Measurements from ENCODE around the gene FGFR2. TPM values are rescaled to one million over a fixed set of nuclear protein-coding genes. Genes with fewer than 3 reads are reported as not detected.
A peak's percentile ranks its signal among the peaks of the same experiment; 100 is the strongest.

FGFR2 gene
- total RNA-seq, 4 donors from 2014 or later: 105 to 222 (median 155) TPM

- Histone ChIP-seq H3K36me3 (no peaks in the 10 kb centered on the region), H3K9me3 (no peaks in the 10 kb centered on the region), H3K4me3 (no peak overlapping the region), H3K27ac (peak overlapping the region; percentile 90), H3K4me1 (peaks cover 51% of the 10 kb centered on the region), H3K27me3 (no peaks in the 10 kb centered on the region)
- TF ChIP-seq POLR2AphosphoS5 (IDR thresholded peaks at IDR 0.05) (no peak), EP300 (IDR thresholded peaks at IDR 0.05) (no peak), POLR2A (IDR thresholded peaks at IDR 0.05) (no peak)
- TF ChIP-seq, protein P1, sequence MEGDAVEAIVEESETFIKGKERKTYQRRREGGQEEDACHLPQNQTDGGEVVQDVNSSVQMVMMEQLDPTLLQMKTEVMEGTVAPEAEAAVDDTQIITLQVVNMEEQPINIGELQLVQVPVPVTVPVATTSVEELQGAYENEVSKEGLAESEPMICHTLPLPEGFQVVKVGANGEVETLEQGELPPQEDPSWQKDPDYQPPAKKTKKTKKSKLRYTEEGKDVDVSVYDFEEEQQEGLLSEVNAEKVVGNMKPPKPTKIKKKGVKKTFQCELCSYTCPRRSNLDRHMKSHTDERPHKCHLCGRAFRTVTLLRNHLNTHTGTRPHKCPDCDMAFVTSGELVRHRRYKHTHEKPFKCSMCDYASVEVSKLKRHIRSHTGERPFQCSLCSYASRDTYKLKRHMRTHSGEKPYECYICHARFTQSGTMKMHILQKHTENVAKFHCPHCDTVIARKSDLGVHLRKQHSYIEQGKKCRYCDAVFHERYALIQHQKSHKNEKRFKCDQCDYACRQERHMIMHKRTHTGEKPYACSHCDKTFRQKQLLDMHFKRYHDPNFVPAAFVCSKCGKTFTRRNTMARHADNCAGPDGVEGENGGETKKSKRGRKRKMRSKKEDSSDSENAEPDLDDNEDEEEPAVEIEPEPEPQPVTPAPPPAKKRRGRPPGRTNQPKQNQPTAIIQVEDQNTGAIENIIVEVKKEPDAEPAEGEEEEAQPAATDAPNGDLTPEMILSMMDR (IDR thresholded peaks at IDR 0.05): no peak
- no peak for DNase-seq (ENCODE audit: low spot score in 2 of 2)
- 49% methylated on average over 8 of the region's 8 CpGs for WGBS
Observed at GRCh38 chr10:121526801-121527221, 71.4 kb downstream of the FGFR2 start.

- no peak for DNase-seq (ENCODE audit: low spot score in 2 of 2)
Observed at GRCh38 chr10:121526135-121526790, 72.0 kb downstream of the FGFR2 start.

GRCh38 chr10:121525251-121526134, 72.8 kb downstream of the FGFR2 start:
- no peaks in the 10 kb centered on the region for H3K36me3 ChIP-seq
- 27% methylated on average over 16 of the region's 16 CpGs for whole genome bisulfite sequencing
- no peaks in the 10 kb centered on the region for H3K9me3 ChIP-seq
- no peak for DNase-seq (ENCODE audit: low spot score in 2 of 2)
- H3K27me3 ChIP-seq: no peaks in the 10 kb centered on the region
- TF ChIP-seq POLR2A (IDR thresholded peaks at IDR 0.05) (no peak), EP300 (IDR thresholded peaks at IDR 0.05) (no peak), POLR2AphosphoS5 (IDR thresholded peaks at IDR 0.05) (no peak)
- TF ChIP-seq, protein P1 (IDR thresholded peaks at IDR 0.05): no peak
- H3K4me3 ChIP-seq: peak overlapping the region; percentile 19
- H3K4me1 ChIP-seq: peaks cover 46% of the 10 kb centered on the region
- H3K27ac ChIP-seq: peak overlapping the region; percentile 90

More at GRCh38 chr10:121526135-121526790, 72.0 kb downstream of the FGFR2 start:
- no peak overlapping the region for H3K4me3 ChIP-seq
- peak overlapping the region; percentile 90 for H3K27ac ChIP-seq
- H3K9me3 ChIP-seq: no peaks in the 10 kb centered on the region
- TF ChIP-seq POLR2A (IDR thresholded peaks at IDR 0.05): no peak
- TF ChIP-seq, protein P1 (IDR thresholded peaks at IDR 0.05): no peak
- H3K36me3 ChIP-seq: no peaks in the 10 kb centered on the region
- 37% methylated on average over 11 of the region's 11 CpGs for WGBS
- no peaks in the 10 kb centered on the region for H3K27me3 ChIP-seq
- H3K4me1 ChIP-seq: peaks cover 46% of the 10 kb centered on the region

- 34% methylated on average over 17 of the region's 17 CpGs for WGBS
- DNase-seq (ENCODE audit: low spot score in 2 of 2): no peak
- peak overlapping the region; percentile 4 for H3K4me3 ChIP-seq
- H3K27ac ChIP-seq: peak overlapping the region; percentile 90
- peaks cover 46% of the 10 kb centered on the region for H3K4me1 ChIP-seq
- no peaks in the 10 kb centered on the region for H3K36me3 ChIP-seq
- TF ChIP-seq POLR2A (IDR thresholded peaks at IDR 0.05): no peak
- no peaks in the 10 kb centered on the region for H3K27me3 ChIP-seq
- no peaks in the 10 kb centered on the region for H3K9me3 ChIP-seq
Observed at GRCh38 chr10:121524157-121524817, 74.0 kb downstream of the FGFR2 start.

DNA sequence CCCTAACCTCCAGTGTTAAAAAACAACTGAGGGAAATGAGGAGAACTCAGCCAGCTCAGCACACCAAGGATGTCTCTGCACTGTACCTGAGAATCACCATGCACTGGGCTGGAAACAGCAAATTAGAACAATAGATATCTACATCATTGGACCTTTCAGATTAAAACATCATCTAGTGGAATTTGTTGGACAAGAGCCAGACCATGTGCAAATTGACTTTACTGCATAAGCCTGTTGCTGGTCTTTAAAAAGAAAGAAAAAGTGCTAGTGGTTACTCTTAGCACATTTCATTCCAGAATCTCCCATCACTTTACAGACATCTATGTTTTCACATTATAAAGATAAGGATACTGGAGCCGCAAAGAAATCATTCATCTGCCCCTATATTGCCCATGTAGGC, 75.4 kb downstream of the FGFR2 start:
- 90% methylated on average over 1 of the region's 1 CpG for WGBS
- H3K27ac ChIP-seq: peak overlapping the region; percentile 76

More for the DNA sequence above, 75.4 kb downstream of the FGFR2 start:
- DNase-seq (ENCODE audit: low spot score in 2 of 2): no peak
- no peaks in the 10 kb centered on the region for H3K36me3 ChIP-seq
- no peak for TF ChIP-seq POLR2A (IDR thresholded peaks at IDR 0.05)
- no peak for TF ChIP-seq EP300 (IDR thresholded peaks at IDR 0.05)
- TF ChIP-seq, protein P1 (IDR thresholded peaks at IDR 0.05): no peak
- no peak for TF ChIP-seq POLR2AphosphoS5 (IDR thresholded peaks at IDR 0.05)
- H3K4me3 ChIP-seq: no peak overlapping the region
- H3K4me1 ChIP-seq: peaks cover 46% of the 10 kb centered on the region
- no peaks in the 10 kb centered on the region for H3K27me3 ChIP-seq
- H3K9me3 ChIP-seq: no peaks in the 10 kb centered on the region

Measured in suprapubic skin (tissue), 4 donors.